CD4-positive, alpha-beta T cell treated with Interleukin-17A for 1 hour (primary cell): Measurements from ENCODE around the gene TIMP3.
"Not testable (repeated sequence)": the region's sequence is repeated elsewhere in the genome, so short reads cannot be mapped to it uniquely, and the experiment has no call there.

Source experiments
- DNase-seq: peaks from one replicate; pipeline ENCODE4 v3.0.0-alpha.2; 2020

TIMP3 gene

GRCh38 chr22:32859743-32860142 lies 58.2 kb downstream of the TIMP3 start:
- DNase-seq = no peak

GRCh38 chr22:32861330-32861729 lies 59.8 kb downstream of the TIMP3 start:
- DNase-seq = no peak

GRCh38 chr22:32862083-32862482 lies 60.6 kb downstream of the TIMP3 start:
- no peak for DNase-seq

- no peak for DNase-seq
These were observed 61.6 kb downstream of the TIMP3 start for GRCh38 chr22:32862936-32863661.

- no peak for DNase-seq
These were observed 62.5 kb downstream of the TIMP3 start for GRCh38 chr22:32864041-32864440.

- DNase-seq = no peak
These were observed 63.1 kb downstream of the TIMP3 start for GRCh38 chr22:32864596-32864995.

GRCh38 chr22:32866953-32867352 lies 65.4 kb downstream of the TIMP3 start:
- no peak for DNase-seq

- no peak for DNase-seq
These were observed 67.4 kb downstream of the TIMP3 start for GRCh38 chr22:32868946-32869345.

- no peak for DNase-seq
These were observed 69.0 kb downstream of the TIMP3 start for GRCh38 chr22:32870474-32870873.

GRCh38 chr22:32873604-32874003 lies 72.1 kb downstream of the TIMP3 start:
- not testable (repeated sequence) for DNase-seq

- no peak for DNase-seq
These were observed 72.9 kb downstream of the TIMP3 start for GRCh38 chr22:32874385-32874784.

GRCh38 chr22:32874976-32875375 lies 73.5 kb downstream of the TIMP3 start:
- no peak for DNase-seq

GRCh38 chr22:32876516-32876915 lies 75.0 kb downstream of the TIMP3 start:
- DNase-seq = no peak

GRCh38 chr22:32877196-32877595 lies 75.7 kb downstream of the TIMP3 start:
- no peak for DNase-seq

- no peak for DNase-seq
These were observed 78.0 kb downstream of the TIMP3 start for GRCh38 chr22:32879550-32879949.

- no peak for DNase-seq
These were observed 78.6 kb downstream of the TIMP3 start for GRCh38 chr22:32880061-32880460.

- DNase-seq = no peak
These were observed 79.0 kb downstream of the TIMP3 start for GRCh38 chr22:32880505-32880892.

GRCh38 chr22:32880893-32881596 lies 79.5 kb downstream of the TIMP3 start:
- DNase-seq = no peak

GRCh38 chr22:32882360-32882755 lies 80.9 kb downstream of the TIMP3 start:
- no peak for DNase-seq

- DNase-seq = no peak
These were observed 81.4 kb downstream of the TIMP3 start for GRCh38 chr22:32882774-32883530.

GRCh38 chr22:32887324-32887980 lies 85.9 kb downstream of the TIMP3 start:
- DNase-seq = no peak

- DNase-seq = no peak
These were observed 87.5 kb downstream of the TIMP3 start for GRCh38 chr22:32888976-32889375.

GRCh38 chr22:32896891-32897290 lies 95.4 kb downstream of the TIMP3 start:
- DNase-seq = no peak
